GM18511 (cell line): ENCODE results near the gene KCNE4.

Experiments
- ATAC-seq: cut with Tn5 transposase; IDR thresholded peaks from one replicate; pipeline ENCODE4 v1.9.1; 2021; ENCODE audit warnings: mild to moderate bottlenecking, moderate library complexity; ENCODE audit not compliant: unreplicated experiment

The KCNE4 gene

GRCh38 chr2:223083402-223084070, 31.5 kb downstream of the KCNE4 start:
- no peak for ATAC-seq

DNA sequence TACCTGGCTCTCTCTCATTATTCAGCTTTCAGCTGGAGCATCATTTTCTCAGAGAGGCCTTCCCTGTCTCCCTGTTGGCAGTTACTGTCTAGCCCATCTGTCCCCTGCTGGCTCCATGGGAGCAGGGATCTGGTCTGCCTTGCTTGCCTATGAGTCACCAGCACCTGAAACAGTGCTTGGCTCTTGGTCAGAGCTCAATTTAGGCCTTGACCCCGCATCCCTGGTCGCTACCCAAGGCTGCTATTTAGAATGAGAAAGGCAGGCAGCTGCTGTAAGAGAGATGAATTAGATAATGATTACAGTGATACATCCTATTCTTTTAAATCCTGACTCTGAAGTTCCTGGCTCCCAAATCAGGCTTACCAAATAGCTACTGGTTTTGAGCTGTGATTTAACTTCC, 32.9 kb downstream of the KCNE4 start:
- ATAC-seq, result no peak

DNA sequence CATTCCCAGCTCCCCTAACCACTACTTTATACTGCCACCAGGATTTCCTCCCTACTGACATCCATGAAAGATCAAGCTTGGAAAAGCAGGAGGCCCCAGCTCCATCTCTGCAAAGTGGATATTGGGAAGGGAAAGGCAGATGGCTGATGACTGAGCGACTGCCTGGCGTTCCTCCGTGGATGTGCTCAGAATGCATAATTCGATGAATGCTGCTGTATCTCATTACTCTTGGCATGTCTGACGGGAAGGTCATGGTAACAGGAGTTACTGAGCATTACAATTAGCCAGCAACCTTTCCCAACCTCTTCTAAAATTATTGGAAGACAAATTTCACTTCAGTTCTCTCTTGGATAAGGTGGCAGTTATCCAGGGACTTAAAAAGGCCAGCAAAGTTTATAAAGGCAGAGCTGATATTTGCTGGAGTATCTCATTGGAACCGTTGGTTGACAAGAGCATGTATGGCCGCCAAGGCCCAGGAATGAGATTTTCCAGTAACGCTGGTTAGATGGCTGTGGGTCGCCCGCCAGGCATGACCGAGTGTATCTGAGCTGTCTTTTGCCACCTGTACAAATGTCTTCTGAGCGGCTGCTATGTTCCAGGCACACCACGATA, 34.5 kb downstream of the KCNE4 start:
- ATAC-seq, result no peak

DNA sequence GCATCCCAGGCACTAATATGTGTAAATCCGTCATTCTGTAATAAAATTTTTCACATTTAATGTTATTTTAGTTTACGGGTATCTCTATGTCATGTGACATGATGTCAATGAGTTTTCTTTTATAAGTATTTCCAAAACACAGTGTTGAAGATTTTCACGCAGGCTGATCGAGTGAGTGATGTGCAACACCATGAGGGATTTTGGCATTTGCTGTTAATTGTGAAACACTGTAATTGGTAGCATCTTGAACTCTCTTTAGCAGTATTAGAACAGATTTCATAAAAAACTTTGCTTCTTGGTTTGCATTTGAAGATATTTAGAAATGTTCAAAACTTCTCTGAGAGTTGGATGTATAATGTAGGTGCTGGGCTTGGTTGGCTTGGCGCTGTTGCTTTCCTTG, 35.5 kb downstream of the KCNE4 start:
- ATAC-seq, result no peak

DNA sequence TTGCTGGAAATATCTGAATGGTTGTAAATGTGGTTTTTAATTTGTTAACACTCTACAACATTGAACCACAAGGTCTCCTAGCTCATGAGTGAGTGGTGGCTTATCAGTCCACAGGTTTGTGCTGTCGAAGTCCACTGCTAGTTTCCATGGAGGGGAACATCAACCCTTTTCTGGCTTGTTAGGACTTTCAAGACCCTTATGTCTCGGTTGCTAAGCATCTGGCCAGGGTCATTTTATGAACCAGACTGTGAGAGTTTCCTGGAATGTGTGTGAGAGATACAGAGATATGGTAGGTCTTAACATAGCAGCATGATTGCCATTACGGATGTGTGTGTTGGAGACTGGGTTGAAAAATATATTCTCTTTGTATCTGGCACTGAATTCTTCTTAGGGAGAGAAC, 36.9 kb downstream of the KCNE4 start:
- no peak for ATAC-seq

GRCh38 chr2:223090039-223090438, 38.0 kb downstream of the KCNE4 start:
- no peak for ATAC-seq

DNA sequence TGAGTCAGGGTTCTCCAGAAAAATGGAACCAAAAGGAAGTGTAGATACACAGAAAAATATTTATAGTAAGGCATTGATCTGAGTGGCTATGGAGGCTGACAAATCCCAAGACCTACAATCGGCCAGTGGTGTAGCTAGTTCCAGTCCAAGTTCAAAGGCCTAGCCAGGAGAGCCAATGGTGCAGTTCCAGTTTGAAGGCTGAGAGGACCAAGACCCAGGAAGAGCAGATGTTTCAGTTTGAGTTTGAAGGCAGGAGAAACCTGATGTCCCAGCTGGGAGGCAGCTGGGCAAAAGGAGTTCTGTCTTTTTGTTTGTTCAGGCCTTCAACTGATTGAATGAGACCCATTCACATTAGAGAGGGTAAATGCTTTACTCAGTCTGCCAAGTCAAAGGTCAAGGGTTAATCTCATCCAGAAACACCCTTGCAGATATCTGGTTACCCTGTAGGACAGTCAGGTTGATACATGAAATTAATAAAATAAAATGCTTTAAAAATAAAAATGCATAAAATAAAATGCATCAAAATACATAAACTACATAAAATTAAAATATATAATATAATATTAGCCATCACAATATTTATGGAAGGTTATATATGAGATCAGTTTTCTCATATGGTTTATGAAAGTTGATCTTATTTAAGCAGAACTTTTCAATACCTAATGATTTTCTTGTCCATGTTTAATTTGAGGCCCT, 38.7 kb downstream of the KCNE4 start:
- no peak for ATAC-seq

DNA sequence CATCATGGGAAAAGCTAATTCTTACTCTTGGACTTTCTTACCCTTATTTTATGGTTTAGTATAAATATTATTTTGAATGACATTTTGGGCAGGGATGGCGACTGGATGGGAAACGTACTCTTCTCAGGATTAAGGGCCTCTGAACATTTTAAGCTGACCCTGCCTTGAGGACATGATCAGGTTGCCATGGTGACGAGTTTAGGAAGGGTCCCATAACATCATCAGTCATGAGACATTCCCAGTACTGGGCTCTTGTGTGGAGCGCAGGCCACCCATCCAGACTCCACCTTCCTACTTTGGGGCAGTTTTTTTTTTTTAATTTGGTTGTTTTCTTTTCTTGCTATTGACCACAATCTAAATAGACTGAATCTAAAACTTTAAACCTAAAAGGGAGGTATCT, 40.7 kb downstream of the KCNE4 start:
- ATAC-seq, result no peak

DNA sequence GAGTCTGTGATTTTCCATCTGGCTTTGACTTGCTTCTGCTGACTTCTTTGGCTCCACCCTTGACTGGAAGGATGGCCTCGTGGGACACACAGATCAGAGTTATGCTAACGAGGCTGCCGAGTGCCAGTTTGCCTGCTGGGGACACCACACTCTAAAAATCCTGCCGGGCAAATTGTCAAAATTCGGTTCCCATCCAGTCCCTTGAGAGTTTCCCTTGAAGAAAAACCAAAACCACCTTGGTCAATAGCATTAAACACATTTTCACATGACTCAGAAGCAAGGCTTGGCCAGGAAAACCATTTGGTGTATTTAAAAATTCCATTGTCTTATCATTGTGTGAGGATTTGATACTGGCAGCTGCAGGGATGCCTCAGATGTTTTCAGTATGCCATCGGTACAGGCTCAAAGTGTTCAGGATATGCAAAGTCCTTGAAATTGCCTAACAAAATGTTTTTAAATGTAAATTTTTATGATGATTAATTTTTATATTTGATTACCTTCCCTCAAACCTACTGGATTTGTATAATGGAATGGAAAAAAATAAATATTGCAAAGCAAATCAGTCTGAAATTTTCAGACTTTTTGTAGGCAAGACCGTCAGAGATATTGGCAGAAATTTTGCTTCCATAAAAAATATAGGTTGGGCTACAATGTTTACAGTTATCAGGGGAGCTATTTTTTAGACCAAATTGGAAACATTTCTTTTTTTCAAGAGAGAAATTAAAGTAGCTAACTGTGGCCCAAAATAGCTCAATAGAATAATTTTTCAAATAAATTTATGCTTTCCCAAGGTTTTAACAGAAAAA, 41.6 kb downstream of the KCNE4 start:
- ATAC-seq, result no peak

- ATAC-seq, result peak; percentile 78
Observed at GRCh38 chr2:223095207-223095606, 43.2 kb downstream of the KCNE4 start.

DNA sequence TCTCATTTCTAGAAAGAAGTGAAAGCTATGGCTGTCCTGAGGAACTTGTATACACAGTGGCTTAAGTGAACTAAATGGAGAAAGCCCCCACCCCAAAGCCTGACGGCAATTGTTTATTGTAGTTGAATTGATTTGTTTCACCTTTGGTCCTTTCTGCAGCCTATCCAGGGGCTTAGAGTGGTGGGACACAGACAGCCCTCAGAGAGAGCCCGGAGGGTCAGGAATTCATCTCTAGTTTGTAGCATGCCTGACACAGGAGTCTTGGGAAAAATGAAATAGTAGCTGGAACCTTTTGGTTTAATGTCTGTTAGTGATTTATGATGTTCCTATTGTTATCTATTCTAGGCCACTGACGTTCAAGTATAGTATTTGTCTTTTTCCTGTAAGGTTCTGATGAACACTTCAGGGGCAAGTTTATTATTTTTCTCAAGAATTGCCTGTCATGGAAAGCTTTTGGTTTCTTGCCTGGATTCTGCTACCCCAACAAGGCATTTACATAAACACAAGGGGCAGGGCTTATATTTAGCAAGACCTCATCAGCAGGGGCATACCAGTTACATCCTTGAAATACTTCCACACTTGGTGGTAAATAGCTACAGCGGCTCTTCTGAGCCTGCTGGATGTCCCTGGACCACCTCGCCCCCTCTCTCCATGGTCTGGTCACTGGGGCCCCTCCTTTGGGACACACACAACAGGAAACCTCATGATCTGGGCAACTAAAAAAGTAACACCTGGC, 44.4 kb downstream of the KCNE4 start:
- no peak for ATAC-seq

GRCh38 chr2:223097888-223098383, 45.9 kb downstream of the KCNE4 start:
- ATAC-seq, result no peak

- no peak for ATAC-seq
Observed at GRCh38 chr2:223099561-223099960, 47.6 kb downstream of the KCNE4 start.

DNA sequence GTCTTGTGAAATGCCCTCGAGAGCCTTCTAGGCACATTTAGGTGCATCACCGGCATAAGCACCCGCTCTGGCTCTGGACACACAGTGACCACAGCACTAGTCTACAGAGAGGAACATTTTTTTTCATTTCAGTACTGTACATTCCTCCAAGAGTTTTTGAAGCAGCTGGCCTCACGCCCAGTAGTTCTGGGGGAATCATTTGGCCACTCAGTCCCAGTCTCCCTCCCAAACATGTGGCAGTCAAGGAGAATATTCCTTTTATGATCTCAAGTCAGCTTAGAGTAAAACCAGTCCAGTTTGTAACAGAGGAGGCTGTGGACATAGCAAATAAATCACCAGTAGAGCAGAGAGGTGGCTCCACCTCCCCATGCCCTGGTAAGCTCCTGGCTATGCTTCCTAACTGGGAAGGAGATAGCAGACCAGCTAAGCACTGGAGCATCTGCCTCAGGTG, 48.1 kb downstream of the KCNE4 start:
- no peak for ATAC-seq

DNA sequence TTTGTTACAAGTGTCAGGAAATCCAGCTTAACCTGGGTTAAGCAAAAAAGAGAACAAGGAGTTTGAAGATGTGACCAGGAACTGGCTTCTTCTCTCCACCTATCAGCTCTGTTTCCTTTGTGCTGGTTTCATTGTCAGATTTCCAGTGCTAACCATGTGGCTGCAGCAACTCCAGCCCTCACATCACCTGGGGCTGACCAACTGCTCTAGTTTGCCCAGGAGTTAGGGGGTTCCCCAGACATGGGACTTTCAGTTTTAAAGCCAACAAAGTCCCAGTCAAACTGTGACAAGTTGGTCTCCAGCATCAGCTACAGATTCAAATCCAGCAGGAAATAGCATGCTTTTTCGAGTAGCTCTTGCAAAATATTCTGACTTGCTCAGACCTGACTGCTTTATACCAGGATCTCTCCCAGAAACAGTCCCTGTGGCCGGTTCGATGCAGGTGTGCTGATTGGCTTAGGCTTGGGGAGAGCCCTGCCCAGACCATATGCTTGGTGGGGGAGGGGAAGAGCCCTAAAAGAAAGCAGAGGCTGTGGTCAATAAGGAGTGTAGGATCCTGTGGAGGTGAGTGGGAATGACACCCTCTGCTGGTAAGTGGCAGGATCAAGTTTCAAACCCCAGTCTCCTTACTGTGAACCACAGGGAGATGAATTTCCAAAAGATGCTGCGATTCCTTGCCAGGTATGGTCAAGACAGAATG, 49.5 kb downstream of the KCNE4 start:
- peak; percentile 82 for ATAC-seq

- peak; percentile 19 for ATAC-seq
Observed at GRCh38 chr2:223102040-223102400, 50.0 kb downstream of the KCNE4 start.

- no peak for ATAC-seq
Observed at GRCh38 chr2:223102450-223102849, 50.5 kb downstream of the KCNE4 start.

DNA sequence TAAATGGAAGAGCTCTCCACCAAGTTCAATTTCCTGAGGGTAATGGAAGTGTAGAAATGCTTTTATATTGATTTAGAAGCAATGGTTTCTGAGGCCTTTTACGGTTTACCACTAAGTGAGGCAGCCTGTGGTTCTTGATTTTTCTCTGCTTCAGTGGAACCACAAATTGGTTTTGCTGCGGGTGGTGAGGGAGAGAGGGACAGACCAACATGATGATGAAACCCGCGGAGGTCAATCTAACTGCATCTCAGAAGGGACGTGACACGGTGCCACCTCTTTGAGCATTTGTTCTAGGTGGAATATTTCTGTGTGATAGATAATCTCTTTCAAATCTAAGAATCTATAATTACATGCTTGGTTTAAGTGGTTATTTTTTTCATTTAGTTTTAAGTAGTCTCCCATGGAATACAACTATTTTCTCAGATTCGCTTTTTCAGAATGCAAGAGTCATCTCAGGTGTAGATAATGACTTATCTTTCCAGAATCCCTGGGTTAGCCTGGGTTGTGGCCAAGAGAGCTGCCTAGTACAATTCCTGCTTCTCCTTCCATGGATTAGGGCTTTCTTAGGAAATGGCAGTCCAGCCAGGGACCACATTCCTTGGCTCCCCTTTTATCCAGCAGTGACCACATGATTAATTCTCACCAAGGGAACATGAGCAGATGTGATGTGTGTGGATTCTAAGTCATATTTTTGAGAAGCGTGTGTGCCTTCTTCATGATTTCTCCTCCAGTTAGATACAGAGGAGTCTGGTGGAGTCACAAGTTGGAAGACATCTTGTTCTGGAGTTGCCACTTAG, 52.5 kb downstream of the KCNE4 start:
- no peak for ATAC-seq
